Measurements from ENCODE around the gene SIX3.

SIX3 gene

DNA sequence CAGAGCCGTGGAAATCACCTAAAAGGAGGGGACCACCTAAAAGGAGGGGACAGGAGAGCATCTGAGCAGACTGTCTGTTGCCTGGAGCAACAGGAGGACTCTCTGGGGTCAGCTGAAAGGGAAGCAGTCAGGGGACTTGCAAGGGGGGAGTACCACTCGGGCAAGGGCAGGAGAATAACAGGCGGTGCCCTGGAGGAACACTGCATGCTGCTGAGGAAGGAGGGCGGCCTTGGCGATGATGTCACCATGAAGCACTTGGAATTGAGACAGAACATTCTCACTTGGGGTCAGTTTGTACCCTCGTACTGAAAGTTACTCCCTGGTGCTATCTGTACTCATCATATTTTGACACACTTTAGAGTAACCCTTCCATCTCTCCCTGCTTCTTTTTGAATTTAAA, 18.4 kb downstream of the SIX3 start:
- FAIRE-seq, result no peak

DNA sequence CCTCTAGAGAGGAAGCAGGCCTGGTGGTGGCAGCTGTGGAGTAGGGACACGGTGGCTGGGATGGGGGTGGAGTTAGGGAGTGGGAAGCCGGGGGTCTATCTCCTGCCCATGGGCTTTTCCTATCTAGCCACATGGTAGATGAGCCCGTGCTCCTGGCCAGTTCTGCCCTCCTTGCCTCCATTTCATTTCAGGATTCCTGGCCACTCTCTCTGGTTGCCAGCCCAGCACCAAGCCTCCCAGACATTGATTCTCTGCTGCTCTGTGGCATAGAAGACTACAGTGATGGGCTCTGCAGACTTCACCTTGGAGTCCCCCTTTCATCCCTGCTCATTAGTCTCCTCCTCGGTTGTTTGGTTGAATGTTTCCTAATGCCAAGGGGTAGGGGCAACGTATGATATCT, 19.4 kb downstream of the SIX3 start:
- FAIRE-seq, result no peak

DNA sequence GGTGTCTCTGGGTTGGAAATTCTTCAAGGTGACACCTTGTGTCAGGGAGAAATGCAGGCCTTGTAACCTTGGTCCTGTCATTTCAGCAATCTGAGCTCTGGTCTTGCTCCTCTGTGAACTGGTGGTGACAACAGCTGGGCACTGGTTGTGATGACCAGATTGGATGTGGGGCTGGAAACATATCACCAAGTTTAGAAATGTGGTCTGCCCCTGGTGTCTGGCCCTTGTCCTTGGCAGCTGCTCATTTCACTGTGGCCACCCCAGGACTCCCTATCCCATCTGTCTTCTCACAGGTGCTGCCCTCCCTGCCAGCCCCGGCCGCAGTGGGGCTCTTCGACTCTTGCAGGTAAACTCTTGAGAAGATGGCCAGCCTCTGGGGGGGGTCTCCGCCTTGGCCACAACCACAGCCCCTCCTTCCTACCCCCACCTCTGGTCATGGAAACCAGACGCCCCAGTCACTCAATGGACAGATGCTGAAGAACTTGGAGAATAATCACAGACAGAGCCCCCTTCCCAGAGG, 20.7 kb downstream of the SIX3 start:
- no peak for FAIRE-seq

DNA sequence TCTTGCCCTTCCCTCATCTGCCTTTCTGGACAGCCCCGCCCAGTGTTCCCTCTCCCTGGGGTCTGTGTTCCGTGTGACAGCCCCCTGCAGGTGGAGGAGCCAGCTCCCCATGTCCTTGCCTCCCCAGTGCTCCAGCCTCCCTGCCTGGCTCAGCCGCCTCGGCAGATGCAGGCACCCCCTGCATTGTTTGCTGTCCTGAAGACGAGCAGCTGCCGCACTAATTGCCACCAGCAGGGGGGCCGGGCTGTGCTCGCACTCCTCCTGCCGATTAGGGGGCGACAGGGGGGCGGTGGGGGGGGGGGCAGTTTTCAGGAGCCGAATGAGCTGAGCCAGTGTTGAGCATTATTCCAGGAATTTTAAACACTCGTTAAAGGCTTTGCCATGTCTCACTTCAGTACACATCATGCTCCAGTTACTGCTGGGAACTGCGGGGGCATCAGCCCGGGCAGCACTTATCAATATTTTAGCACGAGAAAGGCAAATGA, 23.3 kb downstream of the SIX3 start:
- FAIRE-seq, result no peak

DNA sequence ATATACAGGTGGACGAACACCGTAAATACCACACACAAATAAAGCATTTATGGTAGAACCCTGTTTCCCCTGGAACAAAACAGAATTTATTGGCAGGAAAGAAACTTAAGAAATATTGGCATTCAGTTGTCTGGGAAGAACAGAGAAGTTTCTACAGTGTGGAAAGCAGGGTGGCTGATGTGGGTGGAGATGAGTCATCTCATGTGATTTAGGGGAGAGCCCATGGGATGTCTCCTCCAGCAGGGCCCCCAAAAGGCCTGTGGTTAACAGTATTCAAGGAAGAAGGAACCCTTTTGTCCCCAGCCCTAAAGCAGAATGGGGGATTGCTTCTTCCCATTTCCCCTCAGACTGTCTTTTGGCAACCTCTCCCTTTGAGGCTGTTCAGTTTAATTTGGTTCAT, 24.2 kb downstream of the SIX3 start:
- no peak for FAIRE-seq

DNA sequence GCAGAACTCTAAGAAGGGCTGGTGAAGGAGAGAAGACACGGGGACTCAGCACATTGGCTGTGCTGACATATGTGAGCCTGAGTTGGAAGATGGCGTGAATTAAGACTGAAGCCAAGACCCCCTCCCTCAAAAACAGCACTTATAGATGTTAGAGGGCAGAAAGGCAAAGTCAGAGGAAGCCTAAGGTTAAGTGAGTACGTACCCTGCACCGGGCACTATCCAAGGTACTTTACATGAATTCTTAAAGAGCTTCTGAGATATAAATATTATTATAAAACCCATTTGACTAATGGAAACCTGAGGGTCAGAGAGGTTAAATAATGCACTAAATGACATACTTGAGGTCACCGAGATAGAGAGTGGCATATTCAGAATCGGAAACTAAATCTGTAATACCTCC, 25.6 kb downstream of the SIX3 start:
- FAIRE-seq, result no peak

DNA sequence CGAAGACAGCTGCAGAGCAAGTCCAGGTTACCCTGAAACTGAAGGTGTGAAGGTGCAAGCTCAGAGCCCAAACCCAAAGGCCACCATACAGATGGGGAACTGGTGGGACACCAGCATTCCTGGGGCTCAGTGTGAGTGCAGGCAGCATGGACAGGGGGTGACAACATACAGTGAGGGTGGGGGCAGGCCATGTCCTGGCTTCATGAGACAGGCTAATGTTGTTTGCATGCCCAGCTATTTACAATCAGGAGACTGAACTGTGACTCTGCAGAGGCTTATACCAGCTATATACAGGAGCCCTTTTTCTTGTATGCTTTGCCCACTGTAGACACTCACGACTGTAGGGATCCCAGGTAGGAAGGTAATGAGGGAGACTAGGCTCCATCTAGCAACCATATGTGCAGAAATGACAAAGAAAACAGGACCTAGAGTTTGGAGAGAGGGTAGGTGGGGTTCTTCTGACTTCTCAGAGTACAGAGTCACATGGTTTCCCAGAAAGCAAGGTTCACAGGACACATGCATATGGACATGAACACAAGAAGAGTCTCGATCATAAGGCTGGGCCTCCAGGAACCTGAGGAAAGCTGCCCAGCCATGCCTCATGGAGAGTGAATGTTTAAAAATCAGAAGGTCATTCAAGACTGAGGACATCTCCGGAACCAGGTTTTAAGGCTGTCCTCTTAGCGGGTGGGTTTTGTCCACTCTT, 26.4 kb downstream of the SIX3 start:
- FAIRE-seq, result no peak

DNA sequence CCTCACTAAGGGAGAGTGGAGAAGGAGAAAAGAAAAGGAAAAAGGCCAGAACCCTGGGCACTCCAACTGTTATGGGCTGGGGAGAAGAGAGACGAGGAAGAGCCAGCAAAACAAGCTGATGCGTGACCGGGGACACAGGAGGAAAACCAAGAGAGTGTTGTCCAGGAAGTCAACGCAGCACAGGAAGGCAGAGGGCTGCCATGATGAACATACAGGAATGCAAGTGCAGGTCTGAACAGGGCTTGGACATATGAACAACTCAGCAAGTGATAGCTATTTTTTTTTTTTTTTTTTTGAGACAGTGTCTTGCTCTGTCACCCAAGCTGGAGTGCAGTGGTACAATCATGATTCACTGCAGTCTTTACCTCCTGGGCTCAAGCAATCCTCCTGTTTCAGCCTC, 28.4 kb downstream of the SIX3 start:
- FAIRE-seq, result no peak

DNA sequence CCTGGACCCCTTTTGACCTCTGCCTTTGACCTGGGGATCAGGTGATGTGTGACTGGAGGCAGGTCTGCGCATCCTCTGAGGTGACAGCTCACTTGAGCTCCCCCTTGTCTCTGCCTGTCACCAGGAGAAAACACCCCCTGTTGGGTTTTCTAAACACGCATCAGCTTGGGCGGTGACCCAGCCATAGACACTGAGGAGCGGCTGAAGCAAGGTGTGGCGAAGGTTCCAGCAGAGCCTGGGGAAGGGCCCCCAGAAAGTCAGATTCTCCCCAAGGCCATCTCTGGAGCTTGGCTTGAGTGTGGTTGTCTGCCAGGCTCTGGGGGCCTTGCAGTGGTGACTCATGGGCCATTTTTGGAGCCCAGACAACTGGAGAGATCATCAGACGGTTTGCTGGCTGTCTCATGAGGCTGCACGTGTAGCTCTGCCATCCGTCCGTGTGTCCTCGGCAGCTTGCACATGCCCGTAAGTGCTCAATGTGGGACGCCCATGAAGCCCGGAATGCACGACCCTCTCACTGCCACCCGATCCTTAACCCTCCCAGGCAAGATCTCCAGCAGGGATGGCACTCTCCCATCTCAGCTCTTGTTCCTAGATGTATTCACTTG, 29.4 kb downstream of the SIX3 start:
- FAIRE-seq, result no peak

DNA sequence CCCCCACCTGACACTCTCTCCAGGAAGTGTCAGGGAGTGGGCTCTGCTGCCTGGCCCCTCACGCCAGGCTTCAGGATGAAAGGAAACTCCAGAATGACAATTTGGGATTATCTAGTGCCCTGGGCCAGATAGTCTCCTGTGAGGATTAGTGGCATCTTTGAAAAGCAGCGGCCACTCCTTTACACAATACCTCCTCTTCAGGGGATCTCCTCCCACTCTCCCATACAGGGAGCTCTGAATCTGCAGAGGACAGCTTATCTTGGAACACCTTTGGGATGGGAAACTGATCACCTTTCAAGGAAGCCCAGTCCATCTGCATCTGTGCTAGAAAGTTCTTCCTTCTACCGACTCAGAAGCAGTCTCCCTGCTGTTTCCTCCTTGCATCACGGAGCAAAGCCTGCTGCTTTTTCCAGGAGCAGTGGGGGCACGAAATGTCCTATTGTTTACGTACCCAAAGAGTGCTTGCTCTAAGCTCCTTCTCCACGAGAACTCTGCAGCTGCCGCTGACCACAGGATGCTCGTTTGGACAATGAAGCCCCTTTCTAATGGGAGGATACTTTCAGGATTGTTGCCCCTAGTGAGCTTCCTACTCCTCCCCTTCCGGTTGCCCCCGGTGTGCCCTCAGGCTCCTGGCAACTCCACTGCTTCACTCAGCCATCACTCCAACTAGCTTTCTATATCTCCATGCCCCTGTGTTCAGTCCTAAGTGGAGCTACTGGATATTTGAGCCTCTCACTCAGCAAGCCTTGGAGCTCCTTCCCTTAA, 31.5 kb downstream of the SIX3 start:
- no peak for FAIRE-seq

DNA sequence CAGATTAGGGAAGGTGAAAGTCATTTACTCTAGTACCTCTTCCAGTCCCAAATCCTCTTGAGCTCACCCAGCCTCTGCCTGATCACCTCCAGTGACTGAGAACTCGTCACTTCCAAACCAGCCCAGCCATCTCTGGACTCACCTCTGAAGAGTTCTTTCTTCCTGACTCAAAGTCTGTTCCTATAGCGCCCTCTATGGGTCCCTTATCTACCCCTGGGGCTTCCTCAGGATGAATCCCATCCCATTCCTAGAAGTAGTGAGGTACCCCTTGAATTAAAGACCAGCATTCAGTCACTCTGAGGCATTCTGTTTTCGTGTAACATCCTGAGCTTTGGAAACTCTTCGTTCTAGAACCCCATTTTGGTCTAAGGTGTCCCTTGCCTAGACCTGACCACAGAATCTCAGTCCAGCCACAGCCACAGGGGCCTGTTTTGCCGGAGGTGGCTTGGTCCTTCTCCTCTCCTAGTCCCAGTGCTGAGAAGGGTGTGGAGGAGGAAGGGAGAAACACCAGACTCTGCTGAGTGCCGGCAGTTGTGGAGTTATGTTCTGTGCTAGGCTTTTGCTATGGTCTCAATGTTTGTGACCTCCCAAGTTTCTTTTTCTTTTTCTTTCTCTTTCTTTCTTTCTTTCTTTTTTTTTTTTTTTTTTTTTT, 32.7 kb downstream of the SIX3 start:
- peak; percentile 43 for FAIRE-seq

DNA sequence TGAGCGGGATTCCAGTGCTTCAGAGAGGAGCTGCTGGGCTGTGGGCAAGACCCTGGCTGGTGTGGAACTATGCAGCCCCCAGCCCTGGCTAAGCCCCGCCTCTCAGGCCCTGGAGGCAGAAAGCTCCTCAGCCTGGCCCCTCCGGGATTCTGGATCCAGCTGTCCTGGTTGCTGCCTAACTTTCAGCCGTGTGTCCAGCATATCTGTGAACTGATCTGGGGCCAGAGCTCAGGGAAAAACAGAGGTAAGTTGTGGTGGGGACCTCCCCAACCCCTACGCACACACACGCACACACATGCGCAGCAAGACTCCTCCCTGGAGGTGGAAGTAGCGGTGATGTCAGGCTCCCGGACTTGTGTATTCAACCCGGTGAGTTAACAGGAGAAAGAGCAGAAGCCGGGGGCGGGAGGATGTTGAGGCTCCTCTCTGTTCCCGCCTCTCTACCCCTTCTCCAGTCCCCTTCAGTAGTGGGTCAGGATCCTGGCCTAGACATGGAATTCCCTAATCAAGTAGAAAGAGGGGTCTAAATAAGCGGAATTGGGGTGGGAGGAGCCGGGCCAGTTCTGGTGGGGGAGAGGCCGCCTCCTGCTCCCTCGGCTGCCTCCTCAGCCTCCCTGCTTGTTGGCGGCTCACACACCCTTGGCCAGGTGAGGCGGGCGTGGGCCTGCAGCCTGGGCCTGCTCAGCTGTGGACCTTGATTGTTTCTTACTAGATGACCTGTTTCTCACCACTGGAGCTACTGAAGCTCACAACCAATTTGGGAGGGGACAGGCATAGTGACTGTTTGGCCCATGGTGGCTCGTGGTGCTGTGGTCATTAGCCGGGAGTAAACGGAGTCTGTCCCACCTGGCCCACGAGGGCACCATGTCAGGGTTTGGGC, 34.3 kb downstream of the SIX3 start:
- FAIRE-seq, result no peak

DNA sequence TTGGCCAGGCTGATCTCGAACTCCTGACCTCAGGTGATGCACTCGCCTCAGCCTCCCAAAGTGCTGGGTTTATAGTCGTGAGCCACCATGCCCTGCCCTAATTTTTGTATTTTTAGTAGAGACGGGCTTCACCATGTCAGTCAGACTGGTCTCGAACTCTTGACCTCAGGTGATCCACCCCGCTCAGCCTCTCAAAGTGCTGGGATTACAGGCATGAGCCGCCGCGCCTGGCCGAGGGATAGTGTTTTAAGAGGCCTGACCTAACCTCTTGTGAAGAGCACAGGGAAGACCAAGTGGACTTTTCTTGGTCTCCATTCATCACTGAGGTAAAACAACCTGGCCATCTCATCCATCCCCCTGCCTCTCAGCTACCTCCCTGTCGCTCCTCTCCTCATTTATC, 38.1 kb downstream of the SIX3 start:
- no peak for FAIRE-seq

DNA sequence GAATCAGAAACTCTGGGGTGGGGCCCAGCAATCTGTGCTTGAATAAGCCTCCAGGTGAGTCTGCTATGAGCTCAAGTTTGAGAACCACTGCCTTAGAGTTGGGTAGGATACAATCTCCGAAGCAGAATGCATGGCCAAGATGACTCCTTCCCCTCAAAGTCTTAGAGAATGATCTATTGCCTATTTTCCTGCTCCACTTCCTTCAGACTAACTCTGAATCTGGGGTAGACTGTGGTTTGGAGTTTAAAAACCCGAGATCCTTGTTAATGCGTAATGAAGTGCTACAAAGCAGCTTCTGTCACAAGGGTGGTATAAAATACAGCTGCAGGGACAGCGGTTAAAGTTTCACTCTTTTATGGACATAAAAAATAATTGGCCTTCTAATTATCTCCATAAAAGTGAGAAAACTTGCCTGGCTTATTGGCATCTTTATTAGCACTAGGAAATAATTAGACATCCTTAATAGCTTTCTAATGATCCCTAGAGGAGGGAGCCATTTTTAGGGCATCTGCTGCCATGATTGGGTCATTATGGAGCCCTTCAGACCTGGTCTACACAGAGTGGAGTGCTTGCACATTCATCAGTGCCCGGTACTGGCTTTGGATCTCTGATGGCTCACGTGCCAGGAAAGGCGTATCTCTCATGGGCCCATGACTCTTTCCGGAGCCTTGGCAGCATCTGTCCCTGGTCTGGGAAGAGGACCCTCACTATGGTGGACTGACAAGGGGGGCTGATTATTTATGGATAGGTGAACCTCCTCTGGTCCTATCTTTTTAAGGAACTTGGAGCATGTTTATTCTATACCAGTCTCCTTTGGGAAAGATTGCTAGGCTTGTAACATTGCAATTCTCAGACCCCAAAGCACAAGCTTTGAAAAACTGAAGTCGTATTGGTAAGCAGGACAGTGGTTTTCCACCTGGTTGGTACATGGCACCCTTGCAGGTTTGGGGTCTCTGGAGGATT, 39.5 kb downstream of the SIX3 start:
- no peak for FAIRE-seq

DNA sequence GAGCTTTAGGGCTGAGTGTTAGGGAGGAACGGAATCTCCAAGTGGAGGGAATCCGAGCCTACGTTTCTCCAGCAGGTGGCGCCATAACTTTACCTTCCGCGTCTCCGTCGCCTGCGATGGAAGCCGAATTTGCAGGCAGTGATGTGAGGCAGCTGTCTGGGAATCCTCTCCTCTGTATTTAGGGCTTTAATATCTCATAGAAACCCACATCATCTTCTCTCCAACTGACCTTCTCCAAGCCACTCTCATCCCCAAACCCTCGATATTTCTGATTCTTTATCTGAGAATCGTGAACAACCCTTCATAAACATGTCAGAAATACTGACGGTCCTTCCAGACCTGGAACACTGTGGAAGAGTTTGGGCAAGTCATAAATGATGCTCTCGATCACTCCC, 40.2 kb downstream of the SIX3 start:
- peak; percentile 65 for FAIRE-seq

DNA sequence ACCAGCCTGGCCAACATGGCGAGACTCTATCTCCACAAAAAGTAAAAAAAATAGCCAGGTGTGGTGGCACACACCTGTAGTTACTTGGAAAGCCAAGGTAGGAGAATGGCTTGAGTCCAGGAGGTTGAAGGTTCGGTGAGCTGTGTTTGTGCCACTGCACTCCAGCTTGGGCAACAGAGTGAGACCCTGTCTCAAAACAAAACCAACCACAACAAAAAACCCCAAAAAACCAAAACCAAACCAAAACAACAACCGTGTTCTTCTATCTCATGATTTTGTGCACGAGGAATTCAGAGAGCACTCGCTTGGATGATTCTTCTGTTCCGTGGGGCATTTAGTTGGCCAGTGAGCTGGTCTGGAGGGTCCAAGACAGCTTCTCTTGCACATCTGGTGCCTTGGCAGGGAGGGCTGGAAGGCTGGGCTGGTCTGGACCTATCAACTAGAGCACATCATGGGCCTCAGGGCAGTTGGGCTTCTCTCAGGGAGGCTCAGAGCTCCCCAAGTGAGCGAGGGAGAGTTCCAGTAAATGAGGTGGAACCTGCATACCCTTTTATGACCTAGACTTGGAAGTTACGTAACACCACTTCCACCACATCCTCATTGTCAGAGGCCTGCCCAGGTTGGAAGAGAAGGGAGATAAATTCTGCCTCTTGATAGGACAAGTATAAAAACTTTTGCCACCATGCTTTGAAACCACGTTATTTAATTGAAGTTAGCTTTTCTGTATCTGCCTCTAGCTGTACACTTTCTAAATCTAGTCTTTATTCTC, 42.5 kb downstream of the SIX3 start:
- no peak for FAIRE-seq

DNA sequence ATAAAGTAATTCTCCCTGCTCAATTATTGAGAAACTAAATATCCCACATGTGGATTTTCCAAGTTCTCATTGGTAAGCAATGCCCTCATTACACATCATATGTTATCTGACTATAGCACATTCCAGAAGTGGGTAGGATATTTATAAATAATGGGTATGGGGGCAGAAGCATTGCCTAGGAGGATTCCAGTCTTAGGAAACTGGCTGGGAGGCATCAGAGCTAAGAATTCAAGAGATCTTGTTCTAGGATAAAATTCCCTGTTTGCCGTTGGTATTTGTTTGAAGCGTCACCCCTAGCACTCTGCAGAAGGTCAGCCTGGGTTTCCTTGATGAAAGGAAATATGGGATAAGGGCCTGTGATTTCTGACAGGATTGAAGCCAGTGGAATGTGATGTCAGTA, 47.7 kb downstream of the SIX3 start:
- no peak for FAIRE-seq

DNA sequence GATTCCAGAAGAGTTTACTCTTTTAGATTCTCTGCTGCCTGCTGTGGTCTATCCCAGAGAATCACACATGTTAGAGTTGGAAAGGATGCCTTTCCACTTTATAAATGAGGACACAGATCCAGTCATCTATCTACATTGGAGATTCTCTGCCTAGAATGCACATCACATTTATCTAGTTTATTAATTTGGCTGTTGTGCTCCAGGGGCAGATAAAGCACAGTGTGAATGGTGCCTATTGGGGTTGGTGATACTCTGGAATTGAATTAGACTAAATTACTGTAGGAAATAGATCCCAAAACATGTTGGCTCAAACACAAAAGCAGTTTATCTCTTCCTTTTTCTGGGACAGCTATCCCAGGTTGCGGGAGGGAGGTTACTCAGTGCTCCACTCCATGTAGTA, 52.9 kb downstream of the SIX3 start:
- no peak for FAIRE-seq

Data from TTC549 (cell line).